Epithelial cell of proximal tubule (primary cell): Measurements from ENCODE around the gene INSC. TPM values are rescaled to one million over a fixed set of nuclear protein-coding genes. Genes with fewer than 3 reads are reported as not detected.

Source experiments
- DNase-seq: peaks from one replicate; pipeline ENCODE4 v3.0.0-alpha.2; 2011; ENCODE audit warnings: low read depth
- H3K4me3 ChIP-seq: 2 replicates; pipeline ENCODE4 v1.5.1; 2011; ENCODE audit warnings: low read depth, mild to moderate bottlenecking, low read length
- total RNA-seq: library from RNA; depleted of rRNA; stranded (reverse); fragments of >200 nt; gene quantifications from 2 replicates; pipeline ENCODE4 v1.2.3, GENCODE V29; 2015
- TF ChIP-seq, protein P1 (sequence below): conservative IDR thresholded peaks from 2 replicates; pipeline ENCODE4 v1.5.1; 2012; ENCODE audit warnings: low read depth, mild to moderate bottlenecking, low read length

INSC gene
- total RNA-seq, 1 donor from 2014 or later = 0.81 TPM

DNA sequence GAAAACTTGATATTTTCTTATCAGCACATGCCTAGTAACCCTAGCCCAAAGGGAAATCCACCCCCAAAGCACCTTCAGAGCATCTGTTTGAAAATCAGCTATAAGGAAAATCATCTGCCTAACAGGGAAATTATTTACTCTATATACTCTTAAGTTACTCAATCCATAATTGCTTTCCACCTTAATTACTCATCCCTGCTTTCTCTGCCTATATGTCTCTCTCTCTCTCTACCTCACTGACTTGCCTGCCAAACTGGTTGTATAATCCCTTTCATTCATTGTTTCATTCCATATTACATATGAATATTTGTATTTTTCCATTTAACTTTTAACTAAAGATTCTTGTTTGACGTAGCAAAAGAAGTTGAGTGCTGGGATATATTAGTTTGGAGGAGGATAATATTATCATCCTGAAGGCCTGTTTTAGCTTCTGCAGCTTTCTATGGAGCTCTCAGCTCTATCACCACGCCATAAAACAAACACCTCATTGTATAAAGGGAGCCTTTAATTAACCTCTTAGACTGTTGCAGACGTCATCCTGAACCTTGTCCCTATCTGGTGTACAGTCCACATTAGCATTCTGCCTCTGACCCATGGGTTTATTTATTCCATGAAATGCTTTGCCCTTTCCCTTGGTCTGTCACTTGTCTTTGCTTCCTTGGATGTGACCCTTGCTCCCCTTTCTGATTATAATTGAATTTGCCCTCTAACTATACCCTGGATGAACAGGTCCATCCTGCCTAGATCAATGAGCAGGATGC is 98.9 kb downstream of the INSC start:
- no peak for DNase-seq
- no peak overlapping the region for H3K4me3 ChIP-seq
- TF ChIP-seq, protein P1, sequence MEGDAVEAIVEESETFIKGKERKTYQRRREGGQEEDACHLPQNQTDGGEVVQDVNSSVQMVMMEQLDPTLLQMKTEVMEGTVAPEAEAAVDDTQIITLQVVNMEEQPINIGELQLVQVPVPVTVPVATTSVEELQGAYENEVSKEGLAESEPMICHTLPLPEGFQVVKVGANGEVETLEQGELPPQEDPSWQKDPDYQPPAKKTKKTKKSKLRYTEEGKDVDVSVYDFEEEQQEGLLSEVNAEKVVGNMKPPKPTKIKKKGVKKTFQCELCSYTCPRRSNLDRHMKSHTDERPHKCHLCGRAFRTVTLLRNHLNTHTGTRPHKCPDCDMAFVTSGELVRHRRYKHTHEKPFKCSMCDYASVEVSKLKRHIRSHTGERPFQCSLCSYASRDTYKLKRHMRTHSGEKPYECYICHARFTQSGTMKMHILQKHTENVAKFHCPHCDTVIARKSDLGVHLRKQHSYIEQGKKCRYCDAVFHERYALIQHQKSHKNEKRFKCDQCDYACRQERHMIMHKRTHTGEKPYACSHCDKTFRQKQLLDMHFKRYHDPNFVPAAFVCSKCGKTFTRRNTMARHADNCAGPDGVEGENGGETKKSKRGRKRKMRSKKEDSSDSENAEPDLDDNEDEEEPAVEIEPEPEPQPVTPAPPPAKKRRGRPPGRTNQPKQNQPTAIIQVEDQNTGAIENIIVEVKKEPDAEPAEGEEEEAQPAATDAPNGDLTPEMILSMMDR = no peak

DNA sequence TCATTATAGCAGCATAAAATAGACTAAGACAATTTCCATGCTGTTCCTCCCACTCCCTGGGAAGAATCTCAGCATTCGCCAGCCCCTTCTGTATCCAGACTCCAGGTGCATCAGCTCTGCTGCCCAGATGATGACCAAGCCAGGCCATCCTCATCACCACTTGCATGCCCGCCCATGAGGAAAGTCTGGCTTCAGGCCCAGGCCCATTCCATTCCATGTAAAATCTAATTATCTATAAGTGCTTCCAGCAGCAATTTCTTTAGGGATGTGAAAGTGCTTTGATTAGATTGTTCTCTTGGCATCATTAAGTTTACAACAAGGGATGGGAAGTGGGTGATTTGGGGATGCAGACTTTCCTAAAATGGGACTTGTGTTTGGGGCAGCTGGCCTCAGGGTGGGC is 100.3 kb downstream of the INSC start:
- DNase-seq = no peak
- TF ChIP-seq, protein P1 = no peak
- no peak overlapping the region for H3K4me3 ChIP-seq

DNA sequence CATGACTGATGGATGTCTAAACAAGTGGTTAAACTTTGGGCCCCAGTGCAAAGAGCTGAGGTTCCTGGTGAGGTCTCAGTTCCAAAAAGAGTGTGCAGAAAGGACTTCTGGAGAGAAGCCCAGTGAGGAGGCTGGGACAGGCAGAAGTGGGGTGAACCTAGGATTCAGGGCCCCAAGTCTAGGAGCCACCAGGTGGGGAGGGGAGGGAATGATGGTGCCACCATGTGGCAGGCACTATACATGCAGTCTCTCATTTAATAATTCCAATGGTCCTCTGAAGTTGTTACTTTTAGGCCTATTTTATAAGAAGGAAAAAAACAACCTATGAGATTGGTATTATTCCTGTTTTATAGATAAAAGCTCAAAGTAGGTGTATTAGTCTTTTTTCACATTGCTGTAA is 102.0 kb downstream of the INSC start:
- no peak overlapping the region for H3K4me3 ChIP-seq
- DNase-seq = no peak
- TF ChIP-seq, protein P1 = peak; percentile 64

DNA sequence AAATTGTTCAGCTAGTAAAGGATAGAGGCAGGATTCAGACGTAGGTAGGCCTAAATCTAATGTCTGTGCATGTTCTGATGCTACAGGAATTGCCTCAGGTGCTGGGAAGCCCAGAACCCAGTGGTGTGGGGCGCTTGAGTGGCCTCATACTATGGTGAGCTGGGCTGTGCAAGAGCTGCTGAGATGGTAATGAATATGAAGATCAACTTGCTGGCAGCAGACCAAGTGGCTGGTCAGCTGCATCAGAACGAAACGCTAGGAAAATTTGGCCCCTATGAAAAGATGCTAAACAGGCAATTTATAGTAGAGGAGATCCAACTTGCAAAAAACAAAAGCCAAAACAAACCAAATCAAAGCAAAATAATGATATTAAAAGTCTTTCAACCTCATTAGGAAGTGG is 102.7 kb downstream of the INSC start:
- no peak overlapping the region for H3K4me3 ChIP-seq
- no peak for DNase-seq
- TF ChIP-seq, protein P1 = no peak

DNA sequence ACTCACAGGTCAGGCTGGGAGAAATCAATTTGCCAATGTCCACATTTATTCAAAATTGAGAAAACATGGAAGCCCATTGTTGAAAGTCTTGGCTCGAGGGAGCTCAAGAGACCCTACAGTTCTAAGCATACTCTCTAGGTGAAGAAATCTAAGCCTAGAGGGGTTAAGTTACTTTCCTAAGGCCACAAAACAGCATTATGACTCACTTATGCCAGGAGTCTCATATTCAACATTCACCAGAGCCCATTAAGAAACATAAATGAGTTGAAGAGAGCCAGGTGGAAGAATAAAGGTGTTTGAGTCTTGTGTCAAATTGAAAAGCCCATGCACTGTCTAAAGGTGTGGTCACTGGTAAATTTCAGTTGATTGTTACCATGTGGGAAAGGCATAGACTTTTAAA is 108.1 kb downstream of the INSC start:
- DNase-seq = no peak
- H3K4me3 ChIP-seq = no peak overlapping the region
- TF ChIP-seq, protein P1 = no peak

DNA sequence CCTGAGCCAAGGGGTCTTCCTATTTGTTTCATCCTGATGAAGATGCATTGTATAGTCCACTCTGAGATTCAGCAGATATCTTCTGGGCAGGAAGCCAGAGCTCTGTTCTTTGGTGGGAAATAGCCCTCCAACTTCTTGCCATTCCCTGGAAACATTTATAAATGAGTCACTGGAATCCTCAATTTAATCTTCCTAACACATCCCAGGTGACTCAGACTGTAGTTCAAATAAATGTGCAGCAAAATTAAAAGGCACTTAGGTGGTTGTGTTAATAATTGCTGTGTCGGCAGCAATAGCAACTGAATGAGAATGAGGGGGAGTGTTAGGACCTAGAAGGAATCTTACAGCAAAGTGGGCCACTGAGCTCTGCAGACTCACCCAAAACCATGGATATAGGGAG is 108.6 kb downstream of the INSC start:
- peak; percentile 52 for DNase-seq
- TF ChIP-seq, protein P1 = no peak
- no peak overlapping the region for H3K4me3 ChIP-seq

DNA sequence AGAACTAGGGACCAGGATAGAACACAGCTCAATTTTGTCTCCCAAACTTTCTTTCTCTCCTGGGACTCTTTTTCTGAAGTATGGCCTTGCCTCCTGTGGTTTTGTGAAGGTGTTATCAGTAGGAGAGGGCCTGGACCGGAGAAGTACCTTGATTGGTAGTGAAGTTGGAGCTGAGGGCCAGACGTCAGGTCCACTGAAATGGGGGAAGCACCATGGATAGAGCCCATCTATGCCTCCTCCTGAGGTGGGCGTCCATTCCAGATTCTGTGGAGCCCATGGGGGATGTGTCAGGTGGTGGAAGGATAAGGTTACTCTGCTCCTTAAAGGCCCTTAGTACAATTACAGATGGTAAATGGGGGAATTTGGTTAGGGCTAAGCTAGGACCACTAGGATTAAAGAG is 109.7 kb downstream of the INSC start:
- no peak overlapping the region for H3K4me3 ChIP-seq
- TF ChIP-seq, protein P1 = no peak
- DNase-seq = no peak
